AG08395 (cell line): Measurements from ENCODE around the gene KCNN1.

Source experiments
- DNase-seq: peaks from one replicate; pipeline ENCODE4 v3.0.0; 2012; ENCODE audit warnings: mixed read lengths, low spot score

The KCNN1 gene

GRCh38 chr19:17947815-17948513 is 18.9 kb upstream of the KCNN1 start:
- peak; percentile 100 for DNase-seq

GRCh38 chr19:17948514-17948900 is 18.4 kb upstream of the KCNN1 start:
- no peak for DNase-seq

- DNase-seq, result no peak
Observed at GRCh38 chr19:17948931-17949930, 17.7 kb upstream of the KCNN1 start.

GRCh38 chr19:17949956-17950309 is 17.0 kb upstream of the KCNN1 start:
- no peak for DNase-seq

DNA sequence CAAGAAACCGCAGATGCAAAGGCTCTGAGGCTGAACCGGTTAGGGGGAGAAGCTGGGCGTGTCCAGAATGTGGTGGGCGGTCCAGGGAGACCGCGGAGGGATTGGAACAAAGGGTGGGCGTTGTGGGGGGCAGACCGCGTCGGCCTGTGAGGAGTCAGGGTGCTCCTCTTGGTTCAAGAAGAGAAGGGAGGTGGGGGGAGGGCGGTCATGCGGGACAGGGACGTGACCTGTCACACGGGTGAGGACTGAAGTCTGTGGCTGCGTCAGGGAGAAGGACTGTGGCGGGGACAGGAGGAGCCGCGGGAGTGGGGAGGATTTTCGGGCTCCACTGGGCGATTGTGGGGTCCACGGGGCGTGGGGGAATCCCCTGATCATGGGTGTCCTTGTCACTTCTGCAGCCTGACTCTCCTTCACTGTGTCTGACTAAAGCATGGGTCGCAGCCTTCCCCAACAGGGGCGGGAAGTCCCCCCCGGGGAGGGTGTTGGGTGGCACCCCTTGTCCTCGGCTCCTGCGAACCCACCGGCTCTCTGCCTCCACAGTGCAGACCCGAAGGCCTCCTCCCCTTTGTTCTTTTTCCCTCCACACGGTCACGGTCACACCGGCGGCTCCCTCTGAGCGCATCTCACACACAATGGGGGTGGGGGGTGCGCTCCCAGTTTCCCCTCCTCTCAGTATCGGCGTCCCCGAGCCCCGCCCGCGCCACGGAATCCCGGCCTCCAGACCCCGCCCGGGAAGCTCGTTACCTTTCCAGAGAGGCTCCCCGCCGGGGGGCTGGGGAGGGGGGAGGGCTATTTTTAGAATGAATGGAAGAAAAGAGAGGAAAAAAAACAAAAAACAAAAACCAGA is 16.4 kb upstream of the KCNN1 start:
- no peak for DNase-seq

DNA sequence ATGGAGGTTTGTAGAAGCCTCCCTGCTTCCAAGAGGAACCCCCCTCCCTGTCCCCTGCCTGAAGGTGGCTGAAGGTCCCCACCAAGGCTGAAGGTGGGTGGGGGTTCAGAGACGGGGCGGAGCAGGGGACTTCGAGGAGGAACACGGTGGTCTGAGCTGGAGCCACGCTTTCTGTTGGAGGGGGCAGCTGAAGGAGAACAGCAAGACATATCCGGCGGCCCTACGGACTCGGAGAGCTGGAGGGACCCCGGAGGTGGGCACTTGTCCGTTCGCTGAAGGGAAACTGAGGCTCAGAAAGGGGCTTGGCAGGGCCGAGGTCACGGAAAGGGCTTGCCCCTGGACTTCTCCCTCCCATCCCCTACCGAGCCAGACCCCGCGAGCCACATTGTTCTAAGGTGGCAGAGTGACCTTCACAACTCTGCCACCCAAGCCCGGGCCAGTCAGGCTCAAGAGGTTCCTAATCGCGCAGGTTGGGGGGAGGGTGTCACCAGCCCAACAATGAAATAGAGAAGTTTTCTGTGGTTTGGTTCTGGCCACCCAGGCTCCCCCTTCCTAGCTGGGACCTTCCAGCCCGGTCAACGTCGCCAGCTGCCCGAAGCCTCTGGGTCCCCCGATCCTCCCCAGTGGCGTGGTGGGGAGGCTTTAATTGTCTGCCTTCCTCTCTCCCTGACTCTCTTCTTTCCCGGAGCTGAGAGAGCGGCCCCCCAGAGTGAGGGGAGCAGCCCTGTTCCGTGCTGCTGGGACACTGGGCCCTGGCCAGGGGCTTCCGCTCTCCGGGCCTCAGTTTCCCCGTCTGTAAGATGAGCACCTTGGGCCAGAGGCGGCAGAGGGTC is 15.5 kb upstream of the KCNN1 start:
- no peak for DNase-seq

DNA sequence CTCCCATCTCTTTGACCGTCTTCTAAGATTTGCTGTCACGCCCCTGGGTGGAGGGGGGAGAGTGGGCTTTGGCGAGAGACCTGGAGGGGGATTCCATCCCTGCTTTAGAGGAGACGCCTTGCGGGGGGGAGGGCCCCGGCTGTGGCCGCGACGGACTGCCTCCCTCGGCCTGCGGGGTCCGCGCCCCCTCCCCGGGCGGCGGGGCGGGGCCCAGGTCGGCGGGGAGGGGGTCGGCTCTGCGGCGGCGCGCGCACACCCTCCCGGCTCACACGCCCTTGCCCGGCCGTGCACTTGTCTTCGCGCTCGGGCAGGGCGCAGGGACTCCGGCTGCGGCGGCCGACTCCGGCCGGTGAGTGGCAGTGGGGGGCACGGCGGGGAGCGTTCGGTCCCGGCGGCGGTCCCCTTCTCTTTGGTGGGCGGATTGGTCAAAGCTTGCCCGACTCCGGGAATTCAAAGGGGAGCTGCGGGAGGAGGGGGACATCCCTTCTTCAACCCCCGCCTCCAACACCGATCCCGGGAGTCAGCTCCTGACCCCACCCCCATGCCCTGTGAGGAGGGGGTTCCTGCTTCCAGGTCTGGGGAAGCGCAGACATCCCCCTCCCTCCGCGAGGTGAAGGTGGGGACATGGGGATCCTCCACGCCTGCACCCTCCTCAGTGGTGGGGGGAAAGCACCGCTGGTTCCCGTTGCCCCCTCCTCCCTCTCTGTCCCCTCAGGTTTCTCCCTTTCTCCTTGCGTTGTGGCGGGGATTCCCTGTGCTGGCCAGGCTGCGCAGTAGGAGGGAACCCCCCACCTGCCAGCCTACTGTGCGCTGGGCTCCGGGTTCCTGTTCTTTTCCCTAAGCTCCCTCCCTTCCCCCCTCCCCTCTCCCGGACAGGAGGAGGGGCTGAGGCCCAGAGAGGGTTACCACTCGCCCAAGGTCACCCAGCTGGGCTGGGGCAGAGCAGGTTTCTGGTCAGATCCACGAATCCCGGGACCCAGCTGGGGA is 14.6 kb upstream of the KCNN1 start:
- no peak for DNase-seq

- DNase-seq, result no peak
Observed at GRCh38 chr19:17953316-17953801, 13.5 kb upstream of the KCNN1 start.

DNA sequence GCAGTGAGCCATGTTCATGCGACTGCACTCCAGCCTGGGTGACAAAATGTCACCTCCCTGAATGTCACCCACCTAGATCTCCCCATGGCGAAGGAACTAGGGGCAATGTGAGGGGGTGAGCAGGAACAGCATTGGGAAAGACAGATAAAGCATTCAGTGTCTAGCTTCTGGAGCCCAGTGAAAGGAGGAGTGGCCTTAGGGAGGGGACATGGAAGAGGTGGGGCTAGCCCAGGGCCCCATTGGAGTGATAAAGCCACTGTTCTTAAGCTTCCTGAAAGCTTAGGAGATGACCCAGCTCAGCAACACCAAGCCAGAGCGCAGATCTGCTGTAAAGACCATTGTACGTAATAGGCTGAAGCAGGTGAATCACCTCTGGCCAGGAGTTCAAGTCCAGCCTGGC is 13.0 kb upstream of the KCNN1 start:
- DNase-seq, result no peak

- no peak for DNase-seq
Observed at GRCh38 chr19:17954401-17954800, 12.5 kb upstream of the KCNN1 start.

GRCh38 chr19:17957149-17957849 is 9.6 kb upstream of the KCNN1 start:
- DNase-seq, result no peak

DNA sequence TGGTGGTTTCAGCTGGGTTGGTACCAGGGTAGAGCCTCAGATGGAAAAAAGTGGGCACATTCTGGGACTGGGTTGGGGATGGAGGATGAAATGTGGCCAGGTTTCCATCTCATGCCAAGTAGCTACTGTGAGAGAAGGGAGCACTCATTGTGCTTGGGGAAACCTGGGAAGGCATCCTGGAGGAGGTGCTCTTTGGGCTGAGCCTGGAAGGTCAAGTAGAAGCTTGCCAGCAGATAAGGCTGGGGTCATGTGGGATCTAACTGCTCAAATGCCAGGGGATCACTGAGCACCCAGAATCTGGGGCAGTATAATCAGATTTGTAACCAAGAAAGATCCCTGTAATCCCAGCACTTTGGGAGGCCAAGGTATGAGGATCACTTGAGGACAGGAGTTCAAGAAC is 9.0 kb upstream of the KCNN1 start:
- no peak for DNase-seq

DNA sequence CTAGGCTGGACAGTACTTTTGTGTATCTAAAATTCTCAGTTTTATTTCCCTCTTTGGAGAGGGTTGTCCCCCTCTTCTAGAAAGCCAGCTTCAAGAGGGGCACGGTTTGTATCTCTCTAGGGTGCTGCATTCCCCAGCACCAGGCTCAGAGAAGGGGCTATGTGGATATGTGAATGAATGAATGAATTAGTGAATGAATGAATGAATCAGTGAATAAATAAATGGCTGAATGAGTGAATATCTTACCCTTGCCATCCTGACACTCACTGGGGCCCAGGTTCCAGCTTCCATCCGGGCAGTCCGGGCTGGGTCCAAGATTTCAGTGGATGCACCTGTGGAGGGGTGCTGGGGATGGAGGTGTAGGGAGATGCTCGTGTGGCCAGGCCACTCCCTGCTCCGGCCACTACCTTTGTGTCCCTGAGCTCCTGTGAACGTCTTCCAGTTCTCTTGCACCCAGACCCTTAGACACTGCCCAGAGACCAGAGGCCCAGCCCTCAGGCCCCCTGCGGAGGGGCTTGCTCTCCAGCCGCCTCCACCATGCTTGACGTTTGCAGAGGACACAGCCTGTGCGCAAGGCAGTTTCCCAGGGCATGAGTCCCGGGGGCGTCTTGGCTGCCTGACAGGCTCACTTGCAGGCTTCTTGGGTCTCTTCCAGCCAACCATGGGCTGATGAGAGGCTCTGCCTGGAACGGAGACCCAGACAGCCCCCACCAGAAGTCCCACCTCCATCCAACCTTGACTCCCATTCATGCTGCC is 2.8 kb upstream of the KCNN1 start:
- no peak for DNase-seq

DNA sequence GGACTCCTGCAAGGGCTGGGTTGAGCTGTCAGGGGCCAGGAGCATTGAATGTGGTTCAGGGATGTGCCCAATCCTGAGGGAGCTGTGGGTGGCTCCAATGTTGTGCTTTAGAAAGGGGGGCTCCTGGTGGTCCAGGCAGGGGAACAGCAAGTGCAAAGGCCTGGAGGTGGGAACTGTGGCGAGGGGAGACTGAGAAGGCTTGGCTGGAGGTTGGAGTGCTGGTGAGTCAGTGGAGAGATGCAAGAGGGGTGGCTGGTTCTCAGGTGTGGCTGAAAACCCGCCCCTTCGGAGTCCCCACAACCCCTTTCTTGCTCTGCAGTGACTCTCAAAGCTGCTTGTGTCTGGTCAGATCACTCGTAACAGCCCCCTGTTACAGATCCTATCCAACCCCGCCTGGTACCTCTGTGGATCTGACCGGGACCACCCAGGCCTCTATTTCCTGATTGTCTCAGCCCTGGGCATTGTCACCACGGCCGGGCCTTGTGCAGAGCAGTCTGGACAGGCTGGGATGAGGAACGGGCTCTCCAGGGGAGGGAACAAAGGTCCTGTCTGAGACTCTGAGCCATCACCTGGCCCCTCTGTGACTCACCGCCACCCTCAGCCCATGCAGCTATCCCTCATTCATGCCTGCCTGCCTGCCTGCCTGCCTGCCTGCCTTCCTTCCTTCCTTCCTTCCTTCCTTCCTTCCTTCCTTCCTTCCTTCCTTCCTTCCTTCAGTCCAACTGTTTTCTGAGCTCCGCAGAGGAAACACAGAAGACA is 1.4 kb upstream of the KCNN1 start:
- no peak for DNase-seq

DNA sequence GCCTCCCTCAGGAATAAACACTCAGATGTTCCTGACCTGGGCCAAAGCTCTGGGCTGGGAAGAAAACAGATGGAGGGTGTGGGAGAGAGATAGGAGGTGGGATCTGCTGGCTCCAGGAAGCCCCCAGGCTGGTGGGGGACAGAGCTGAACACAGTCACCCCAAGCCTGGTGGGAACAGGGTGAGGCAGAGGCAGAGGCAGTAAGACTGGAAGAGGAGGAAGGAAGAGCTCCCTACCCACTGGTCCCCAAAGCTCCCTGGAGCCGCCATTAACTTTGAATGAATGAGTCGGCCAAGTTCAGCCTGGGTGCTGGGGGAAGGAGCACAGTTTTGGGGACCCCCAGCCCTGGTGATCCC is 801 bp upstream of the KCNN1 start:
- no peak for DNase-seq

GRCh38 chr19:17967257-17968051 is 547 bp downstream of the KCNN1 start:
- no peak for DNase-seq

DNA sequence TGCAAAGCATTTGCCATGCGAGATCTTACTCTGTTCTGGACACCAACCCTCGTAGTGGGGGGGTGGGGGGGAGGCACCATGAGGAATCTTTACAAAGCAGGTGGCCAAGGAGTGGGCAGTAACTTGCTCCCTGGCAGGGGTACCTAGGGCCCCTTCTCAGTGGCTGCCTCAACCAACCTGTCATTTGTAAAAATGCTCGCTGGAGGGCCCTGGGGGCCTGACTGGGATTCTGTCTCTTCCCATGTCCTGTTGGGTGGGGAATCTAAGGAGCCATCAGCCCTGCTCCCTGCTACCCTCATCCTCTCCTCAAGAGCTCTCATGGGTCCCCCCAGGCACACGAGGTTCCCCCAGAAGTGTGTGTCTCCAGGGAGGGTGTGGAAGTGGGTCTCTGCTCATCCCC is 1.5 kb downstream of the KCNN1 start:
- no peak for DNase-seq
